ENCODE results near the gene KIF16B.
A peak's percentile ranks its signal among the peaks of the same experiment; 100 is the strongest.

KIF16B gene

DNA sequence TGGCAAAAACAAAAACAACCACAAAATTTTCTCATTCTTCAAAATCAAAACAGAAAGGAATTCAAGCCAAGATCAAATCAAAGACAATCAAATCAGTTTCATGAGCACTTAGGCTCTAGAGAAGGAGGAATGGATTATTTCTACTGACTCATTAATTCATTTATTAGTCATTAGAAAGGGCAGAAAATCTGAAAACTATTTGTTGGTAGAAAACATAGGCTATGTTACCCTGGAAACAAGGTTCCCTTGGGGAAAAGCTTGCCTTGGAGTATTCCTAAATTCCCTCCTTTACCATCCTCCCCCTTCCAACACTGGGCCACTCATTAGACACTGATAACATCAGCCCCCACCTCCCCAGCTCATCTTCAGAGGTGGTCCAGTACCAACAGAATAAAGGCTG is 17.5 kb downstream of the KIF16B start:
- DNase-seq (ENCODE audit: low read depth), result no peak

GRCh38 chr20:16554766-16555543 is 18.3 kb downstream of the KIF16B start:
- no peak for DNase-seq (ENCODE audit: low read depth)

GRCh38 chr20:16553684-16554083 is 19.6 kb downstream of the KIF16B start:
- no peak for DNase-seq (ENCODE audit: low read depth)

DNA sequence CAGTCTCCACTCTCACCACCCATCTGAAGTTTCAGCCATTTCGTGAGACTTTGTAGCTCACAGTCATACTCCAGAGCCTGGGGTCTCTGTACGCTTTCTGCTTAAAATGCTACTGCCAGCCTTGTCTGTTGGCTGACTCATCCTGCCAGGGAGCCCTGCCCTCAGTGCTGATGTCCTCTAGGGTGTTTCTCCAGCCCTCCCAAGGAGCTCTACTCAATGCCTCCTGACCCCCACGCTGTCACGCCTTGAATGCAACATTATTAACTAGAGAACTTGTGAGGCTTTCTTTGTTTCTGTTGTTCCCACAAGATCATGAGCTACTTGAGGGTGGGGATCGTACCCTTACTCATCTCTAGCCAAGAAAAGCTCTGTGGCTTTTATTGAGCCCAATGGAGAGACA is 20.1 kb downstream of the KIF16B start:
- no peak for DNase-seq (ENCODE audit: low read depth)

DNA sequence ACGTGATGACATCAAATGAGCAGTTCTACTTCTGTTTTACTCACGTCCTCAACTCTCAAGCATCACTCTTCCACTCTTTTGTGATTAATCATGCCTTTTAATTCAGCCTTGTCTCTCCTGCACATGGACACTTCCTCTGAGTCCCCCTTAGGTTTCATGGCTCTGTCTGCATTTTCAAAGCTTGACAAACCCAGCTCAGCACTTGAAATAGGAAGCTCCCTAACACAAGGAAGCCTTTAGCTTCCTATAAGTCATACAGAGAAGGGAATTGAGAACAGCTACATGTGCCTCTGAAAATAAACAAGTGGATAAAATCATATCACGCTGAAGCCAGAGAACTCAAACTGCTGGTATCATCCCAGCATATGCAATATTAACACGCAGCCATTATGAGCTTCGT is 21.2 kb downstream of the KIF16B start:
- no peak for DNase-seq (ENCODE audit: low read depth)

DNA sequence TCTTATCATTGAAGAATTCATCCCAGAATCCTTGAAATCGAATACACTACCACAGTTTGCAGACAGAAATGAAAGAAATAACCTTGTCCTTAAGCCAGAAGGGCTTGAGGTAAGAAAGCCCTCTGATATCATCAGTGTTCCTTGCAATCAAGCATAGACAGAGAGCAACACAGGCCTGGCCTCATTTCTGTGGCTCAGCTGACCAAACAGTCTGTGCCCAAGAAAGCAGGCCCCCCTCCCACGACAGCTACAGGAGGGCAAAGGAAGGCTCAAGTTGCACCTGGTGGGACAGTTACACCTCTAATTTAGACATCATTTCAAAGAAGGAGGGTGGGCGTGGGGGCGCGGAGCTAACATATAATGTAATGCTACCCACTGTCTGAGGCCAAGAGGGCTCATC is 21.6 kb downstream of the KIF16B start:
- DNase-seq (ENCODE audit: low read depth), result no peak

- no peak for DNase-seq (ENCODE audit: low read depth)
Observed at GRCh38 chr20:16548068-16548672, 25.1 kb downstream of the KIF16B start.

DNA sequence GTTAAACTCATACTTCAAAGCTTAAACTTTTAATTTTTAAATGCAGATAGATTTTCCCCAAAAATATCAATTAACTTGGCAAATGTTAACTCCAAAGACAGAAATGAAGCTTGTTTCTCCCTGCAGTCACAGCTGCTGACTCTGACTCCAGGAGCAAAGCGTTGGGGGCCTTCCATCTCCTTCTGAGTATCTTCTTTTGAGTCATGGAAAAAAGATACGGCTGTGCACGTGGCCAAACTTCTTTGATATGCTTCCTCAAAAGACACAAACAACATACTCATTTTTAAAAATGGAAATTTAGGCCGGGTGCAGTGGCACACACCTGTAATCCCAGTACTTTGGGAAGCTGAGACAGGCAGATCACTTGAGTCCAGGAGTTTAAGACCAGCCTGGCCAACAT is 28.3 kb downstream of the KIF16B start:
- DNase-seq (ENCODE audit: low read depth), result no peak

GRCh38 chr20:16542477-16542876 is 30.8 kb downstream of the KIF16B start:
- no peak for DNase-seq (ENCODE audit: low read depth)

GRCh38 chr20:16541878-16542277 is 31.4 kb downstream of the KIF16B start:
- DNase-seq (ENCODE audit: low read depth), result no peak

- DNase-seq (ENCODE audit: low read depth), result no peak
Observed at GRCh38 chr20:16541226-16541625, 32.0 kb downstream of the KIF16B start.

DNA sequence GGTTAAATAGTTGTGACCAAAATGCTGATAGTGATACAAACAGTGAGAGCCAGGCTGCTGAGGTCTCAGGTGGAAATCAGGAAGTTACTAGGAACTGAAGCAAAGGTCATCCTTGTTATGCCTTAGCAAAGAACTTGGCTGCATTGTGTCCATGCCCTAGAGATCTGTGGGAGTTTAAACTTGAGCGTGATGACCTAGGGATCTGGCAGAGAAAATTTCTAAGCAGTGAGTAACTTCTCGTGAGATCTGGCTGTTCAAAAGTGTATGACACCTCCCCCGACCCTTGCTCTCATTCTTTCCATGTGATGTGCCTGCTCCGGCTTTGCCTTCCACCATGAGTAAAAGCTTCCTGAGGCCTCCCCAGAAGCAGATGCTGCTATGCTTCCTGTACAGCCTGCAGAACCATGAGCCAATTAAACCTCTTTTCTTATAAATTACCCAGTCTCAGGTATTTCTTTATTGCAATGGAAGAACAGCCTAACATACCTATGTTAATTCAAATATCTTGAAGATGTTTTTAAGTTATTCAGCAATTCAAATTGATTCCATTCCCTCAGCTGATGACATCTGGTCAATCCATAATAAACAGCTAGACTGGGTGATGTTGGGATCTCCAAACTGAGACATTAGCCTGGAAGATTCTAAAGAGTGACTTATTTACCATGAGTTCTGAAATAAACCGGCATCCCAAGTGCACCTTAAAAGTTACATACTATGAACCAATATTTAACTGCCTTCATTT is 33.8 kb downstream of the KIF16B start:
- DNase-seq (ENCODE audit: low read depth), result no peak

DNA sequence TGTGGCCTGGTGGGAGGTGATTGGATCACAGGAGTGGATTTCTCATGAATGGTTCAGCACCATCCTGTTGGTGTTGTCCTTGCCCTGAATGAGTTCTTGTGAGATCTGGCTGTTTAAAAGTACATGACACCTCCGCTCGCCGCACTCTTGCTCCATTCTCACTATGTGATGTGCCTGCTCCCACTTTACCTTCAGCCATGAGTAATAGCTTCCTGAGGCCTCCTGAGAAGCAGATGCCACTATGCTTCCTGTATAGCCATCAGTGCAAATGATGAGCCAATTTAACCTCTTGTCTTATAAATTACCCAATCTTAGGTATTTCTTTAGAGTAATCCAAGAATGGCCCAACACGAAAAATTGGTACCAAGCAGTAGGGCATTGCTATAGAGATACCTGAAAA is 34.5 kb downstream of the KIF16B start:
- no peak for DNase-seq (ENCODE audit: low read depth)

DNA sequence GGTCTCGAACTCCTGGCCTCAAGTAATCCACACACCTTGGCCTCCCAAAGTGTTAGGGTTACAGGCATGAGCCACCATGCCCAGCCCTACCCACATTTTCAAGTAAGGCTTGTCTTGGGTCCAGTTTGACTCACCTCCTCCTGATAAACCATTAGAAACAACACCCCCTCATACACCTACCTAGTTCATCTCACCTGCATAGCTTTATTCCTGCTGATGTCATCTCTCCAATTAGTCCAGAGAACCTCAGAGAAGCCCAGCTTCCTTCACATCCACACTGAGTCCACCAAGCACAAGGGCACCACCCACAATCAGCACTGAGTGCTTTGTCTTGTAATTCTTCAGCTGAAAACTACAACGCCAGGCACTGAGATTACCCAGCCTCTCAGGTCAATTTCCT is 35.3 kb downstream of the KIF16B start:
- no peak for DNase-seq (ENCODE audit: low read depth)

DNA sequence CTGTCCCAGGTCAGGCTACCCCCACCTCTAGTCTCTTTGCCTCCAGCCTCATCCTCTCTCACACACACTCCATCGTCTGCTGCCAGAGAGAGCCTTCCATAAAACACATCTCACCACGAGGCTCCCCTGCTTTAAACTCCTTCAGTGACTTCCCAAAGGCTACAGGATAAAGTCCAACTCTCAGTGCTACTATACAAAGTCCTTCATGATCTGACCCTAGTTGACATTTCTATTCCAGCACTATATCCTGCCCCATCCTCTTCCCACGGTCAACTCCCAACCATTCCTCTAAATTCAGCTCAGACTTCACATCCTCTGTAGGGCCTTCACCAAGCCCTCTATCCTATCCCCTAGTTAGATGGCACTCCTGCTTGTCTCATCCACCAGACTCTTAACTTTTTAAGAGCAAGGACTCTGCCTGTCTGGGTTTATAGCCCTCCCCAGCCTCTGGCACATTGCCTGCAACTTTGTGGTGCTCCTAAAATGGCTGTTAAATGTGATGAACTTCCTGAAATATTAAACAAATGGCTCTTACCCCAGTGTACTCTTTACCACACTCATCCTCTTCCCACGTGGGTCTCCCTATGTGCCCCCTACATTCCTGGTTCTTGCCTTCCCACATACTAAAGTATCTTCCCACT is 36.1 kb downstream of the KIF16B start:
- no peak for DNase-seq (ENCODE audit: low read depth)

- DNase-seq (ENCODE audit: low read depth), result no peak
Observed at GRCh38 chr20:16535277-16535676, 38.0 kb downstream of the KIF16B start.

- no peak for DNase-seq (ENCODE audit: low read depth)
Observed at GRCh38 chr20:16533502-16533901, 39.7 kb downstream of the KIF16B start.

GRCh38 chr20:16531485-16531884 is 41.8 kb downstream of the KIF16B start:
- DNase-seq (ENCODE audit: low read depth), result no peak

- DNase-seq (ENCODE audit: low read depth), result no peak
Observed at GRCh38 chr20:16530201-16530681, 43.0 kb downstream of the KIF16B start.

DNA sequence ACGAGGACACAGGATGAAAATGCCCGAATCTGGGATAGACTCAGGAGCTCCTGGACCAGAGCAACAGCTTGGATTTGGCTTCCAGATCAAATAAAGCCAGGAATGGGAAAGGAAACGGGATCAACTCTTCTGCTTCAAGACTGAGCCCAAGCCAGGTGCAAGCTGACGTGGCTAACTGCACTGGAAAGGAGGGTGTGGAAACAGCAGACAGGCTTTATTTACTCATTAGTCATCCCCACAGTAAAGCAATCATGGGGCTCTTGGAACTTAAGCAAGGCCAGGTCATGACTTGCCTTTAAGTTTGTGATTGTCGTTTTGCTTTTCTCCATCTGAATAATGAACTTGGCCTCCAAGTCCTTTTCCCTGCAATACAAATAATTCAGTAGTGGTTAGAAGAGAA is 45.2 kb downstream of the KIF16B start:
- DNase-seq (ENCODE audit: low read depth), result peak; percentile 75

GRCh38 chr20:16527438-16527837 is 45.8 kb downstream of the KIF16B start:
- DNase-seq (ENCODE audit: low read depth), result no peak
